ENCODE data around the gene CRTAC1. TPM values are rescaled to one million over a fixed set of nuclear protein-coding genes. Genes with fewer than 3 reads are reported as not detected.

CRTAC1 gene
- total RNA-seq, 1 experiment from 2014 or later: 1.2 TPM

DNA sequence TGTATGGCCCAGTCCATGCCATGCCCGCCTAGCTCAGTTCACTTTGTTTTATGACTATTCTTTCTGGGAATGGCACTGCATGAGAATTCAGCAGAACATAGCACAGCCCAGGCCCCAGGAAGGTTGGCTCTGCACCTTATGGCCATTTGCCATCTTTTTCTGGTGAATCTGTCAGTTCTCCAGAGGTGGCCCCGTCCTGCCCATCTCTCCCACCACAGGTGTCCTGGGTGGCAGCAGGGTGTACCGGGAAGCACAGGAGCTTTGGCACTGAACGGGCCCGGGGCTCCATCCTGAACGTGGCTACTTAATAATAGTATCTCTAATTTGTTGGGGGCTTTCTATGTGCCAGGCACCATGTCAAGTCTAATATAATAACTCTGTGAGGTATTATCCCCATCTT, 156.1 kb downstream of the CRTAC1 start (continued):
- TF ChIP-seq, protein P1, sequence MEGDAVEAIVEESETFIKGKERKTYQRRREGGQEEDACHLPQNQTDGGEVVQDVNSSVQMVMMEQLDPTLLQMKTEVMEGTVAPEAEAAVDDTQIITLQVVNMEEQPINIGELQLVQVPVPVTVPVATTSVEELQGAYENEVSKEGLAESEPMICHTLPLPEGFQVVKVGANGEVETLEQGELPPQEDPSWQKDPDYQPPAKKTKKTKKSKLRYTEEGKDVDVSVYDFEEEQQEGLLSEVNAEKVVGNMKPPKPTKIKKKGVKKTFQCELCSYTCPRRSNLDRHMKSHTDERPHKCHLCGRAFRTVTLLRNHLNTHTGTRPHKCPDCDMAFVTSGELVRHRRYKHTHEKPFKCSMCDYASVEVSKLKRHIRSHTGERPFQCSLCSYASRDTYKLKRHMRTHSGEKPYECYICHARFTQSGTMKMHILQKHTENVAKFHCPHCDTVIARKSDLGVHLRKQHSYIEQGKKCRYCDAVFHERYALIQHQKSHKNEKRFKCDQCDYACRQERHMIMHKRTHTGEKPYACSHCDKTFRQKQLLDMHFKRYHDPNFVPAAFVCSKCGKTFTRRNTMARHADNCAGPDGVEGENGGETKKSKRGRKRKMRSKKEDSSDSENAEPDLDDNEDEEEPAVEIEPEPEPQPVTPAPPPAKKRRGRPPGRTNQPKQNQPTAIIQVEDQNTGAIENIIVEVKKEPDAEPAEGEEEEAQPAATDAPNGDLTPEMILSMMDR (IDR thresholded peaks at IDR 0.05): no peak
- TF ChIP-seq ZNF396 (CRISPR knock-in tag; IDR thresholded peaks at IDR 0.05; ENCODE audit: borderline replicate concordance) (no peak), ZNF232 (CRISPR knock-in tag; IDR thresholded peaks at IDR 0.05) (no peak), NFYB (CRISPR knock-in tag; conservative IDR thresholded peaks at IDR 0.05; ENCODE audit: low read depth) (no peak), OVOL2 (CRISPR knock-in tag; IDR thresholded peaks at IDR 0.05; ENCODE audit: borderline replicate concordance) (no peak), RORB (CRISPR knock-in tag; IDR thresholded peaks at IDR 0.05) (no peak), RELA (CRISPR knock-in tag; IDR thresholded peaks at IDR 0.05; ENCODE audit: borderline replicate concordance) (no peak), ESRRA (CRISPR knock-in tag; IDR thresholded peaks at IDR 0.05; ENCODE audit: borderline replicate concordance) (no peak)
- TF ChIP-seq, protein P2, sequence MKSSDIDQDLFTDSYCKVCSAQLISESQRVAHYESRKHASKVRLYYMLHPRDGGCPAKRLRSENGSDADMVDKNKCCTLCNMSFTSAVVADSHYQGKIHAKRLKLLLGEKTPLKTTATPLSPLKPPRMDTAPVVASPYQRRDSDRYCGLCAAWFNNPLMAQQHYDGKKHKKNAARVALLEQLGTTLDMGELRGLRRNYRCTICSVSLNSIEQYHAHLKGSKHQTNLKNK (CRISPR knock-in tag; IDR thresholded peaks at IDR 0.05): no peak
- TF ChIP-seq, protein P3, sequence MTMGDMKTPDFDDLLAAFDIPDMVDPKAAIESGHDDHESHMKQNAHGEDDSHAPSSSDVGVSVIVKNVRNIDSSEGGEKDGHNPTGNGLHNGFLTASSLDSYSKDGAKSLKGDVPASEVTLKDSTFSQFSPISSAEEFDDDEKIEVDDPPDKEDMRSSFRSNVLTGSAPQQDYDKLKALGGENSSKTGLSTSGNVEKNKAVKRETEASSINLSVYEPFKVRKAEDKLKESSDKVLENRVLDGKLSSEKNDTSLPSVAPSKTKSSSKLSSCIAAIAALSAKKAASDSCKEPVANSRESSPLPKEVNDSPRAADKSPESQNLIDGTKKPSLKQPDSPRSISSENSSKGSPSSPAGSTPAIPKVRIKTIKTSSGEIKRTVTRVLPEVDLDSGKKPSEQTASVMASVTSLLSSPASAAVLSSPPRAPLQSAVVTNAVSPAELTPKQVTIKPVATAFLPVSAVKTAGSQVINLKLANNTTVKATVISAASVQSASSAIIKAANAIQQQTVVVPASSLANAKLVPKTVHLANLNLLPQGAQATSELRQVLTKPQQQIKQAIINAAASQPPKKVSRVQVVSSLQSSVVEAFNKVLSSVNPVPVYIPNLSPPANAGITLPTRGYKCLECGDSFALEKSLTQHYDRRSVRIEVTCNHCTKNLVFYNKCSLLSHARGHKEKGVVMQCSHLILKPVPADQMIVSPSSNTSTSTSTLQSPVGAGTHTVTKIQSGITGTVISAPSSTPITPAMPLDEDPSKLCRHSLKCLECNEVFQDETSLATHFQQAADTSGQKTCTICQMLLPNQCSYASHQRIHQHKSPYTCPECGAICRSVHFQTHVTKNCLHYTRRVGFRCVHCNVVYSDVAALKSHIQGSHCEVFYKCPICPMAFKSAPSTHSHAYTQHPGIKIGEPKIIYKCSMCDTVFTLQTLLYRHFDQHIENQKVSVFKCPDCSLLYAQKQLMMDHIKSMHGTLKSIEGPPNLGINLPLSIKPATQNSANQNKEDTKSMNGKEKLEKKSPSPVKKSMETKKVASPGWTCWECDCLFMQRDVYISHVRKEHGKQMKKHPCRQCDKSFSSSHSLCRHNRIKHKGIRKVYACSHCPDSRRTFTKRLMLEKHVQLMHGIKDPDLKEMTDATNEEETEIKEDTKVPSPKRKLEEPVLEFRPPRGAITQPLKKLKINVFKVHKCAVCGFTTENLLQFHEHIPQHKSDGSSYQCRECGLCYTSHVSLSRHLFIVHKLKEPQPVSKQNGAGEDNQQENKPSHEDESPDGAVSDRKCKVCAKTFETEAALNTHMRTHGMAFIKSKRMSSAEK (CRISPR knock-in tag; IDR thresholded peaks at IDR 0.05; ENCODE audit: borderline replicate concordance): no peak
- TF ChIP-seq, protein P4, sequence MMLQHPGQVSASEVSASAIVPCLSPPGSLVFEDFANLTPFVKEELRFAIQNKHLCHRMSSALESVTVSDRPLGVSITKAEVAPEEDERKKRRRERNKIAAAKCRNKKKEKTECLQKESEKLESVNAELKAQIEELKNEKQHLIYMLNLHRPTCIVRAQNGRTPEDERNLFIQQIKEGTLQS (CRISPR knock-in tag; conservative IDR thresholded peaks at IDR 0.05): no peak
- TF ChIP-seq, protein P5, sequence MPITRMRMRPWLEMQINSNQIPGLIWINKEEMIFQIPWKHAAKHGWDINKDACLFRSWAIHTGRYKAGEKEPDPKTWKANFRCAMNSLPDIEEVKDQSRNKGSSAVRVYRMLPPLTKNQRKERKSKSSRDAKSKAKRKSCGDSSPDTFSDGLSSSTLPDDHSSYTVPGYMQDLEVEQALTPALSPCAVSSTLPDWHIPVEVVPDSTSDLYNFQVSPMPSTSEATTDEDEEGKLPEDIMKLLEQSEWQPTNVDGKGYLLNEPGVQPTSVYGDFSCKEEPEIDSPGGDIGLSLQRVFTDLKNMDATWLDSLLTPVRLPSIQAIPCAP (CRISPR knock-in tag; IDR thresholded peaks at IDR 0.05): no peak

DNA sequence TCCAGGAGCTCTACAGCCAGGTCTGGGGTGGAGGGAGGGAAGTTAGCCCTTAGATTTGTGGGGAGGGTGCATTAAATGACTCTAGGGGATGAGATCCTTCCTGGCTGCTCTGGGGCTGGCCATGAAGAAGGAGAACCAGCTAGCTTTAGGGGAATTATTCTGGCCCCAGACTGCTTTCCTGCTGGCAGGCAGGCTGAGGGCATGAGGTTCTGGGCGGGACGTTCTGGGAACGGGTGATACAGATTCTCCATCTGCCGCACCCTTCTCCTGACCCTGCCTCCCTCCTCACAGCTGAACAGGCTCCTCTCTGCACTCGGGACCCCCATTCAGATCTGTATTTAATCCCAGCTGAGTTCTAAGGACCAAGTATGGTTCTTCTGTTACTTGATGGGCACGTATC, 156.9 kb downstream of the CRTAC1 start:
- ChIA-PET POLR2A (no interaction called here), CTCF (interaction anchor here (1.7 to 2.7 kb wide), 2 partner anchors 15 to 81 kb away, joined by 5 to 10 read pairs; no protein-coding TSS in a partner anchor)
- no peak overlapping the region for H3K27ac Mint-ChIP-seq
- DNase-seq (ENCODE audit: low spot score): no peak
- H3K36me3 Mint-ChIP-seq: no peaks in the 10 kb centered on the region
- H3K27me3 Mint-ChIP-seq (ENCODE audit: low read depth): no peaks in the 10 kb centered on the region
- no peaks in the 10 kb centered on the region for H3K9me3 Mint-ChIP-seq
- TF ChIP-seq, protein P6, sequence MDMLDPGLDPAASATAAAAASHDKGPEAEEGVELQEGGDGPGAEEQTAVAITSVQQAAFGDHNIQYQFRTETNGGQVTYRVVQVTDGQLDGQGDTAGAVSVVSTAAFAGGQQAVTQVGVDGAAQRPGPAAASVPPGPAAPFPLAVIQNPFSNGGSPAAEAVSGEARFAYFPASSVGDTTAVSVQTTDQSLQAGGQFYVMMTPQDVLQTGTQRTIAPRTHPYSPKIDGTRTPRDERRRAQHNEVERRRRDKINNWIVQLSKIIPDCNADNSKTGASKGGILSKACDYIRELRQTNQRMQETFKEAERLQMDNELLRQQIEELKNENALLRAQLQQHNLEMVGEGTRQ (CRISPR knock-in tag; IDR thresholded peaks at IDR 0.05): no peak
- TF ChIP-seq, protein P7, sequence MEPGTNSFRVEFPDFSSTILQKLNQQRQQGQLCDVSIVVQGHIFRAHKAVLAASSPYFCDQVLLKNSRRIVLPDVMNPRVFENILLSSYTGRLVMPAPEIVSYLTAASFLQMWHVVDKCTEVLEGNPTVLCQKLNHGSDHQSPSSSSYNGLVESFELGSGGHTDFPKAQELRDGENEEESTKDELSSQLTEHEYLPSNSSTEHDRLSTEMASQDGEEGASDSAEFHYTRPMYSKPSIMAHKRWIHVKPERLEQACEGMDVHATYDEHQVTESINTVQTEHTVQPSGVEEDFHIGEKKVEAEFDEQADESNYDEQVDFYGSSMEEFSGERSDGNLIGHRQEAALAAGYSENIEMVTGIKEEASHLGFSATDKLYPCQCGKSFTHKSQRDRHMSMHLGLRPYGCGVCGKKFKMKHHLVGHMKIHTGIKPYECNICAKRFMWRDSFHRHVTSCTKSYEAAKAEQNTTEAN (CRISPR knock-in tag; IDR thresholded peaks at IDR 0.05): no peak
- TF ChIP-seq JUN (CRISPR knock-in tag; IDR thresholded peaks at IDR 0.05) (no peak), PRRX2 (CRISPR knock-in tag; IDR thresholded peaks at IDR 0.05) (no peak), MYBL2 (CRISPR knock-in tag; IDR thresholded peaks at IDR 0.05) (no peak)
- TF ChIP-seq, protein P8, sequence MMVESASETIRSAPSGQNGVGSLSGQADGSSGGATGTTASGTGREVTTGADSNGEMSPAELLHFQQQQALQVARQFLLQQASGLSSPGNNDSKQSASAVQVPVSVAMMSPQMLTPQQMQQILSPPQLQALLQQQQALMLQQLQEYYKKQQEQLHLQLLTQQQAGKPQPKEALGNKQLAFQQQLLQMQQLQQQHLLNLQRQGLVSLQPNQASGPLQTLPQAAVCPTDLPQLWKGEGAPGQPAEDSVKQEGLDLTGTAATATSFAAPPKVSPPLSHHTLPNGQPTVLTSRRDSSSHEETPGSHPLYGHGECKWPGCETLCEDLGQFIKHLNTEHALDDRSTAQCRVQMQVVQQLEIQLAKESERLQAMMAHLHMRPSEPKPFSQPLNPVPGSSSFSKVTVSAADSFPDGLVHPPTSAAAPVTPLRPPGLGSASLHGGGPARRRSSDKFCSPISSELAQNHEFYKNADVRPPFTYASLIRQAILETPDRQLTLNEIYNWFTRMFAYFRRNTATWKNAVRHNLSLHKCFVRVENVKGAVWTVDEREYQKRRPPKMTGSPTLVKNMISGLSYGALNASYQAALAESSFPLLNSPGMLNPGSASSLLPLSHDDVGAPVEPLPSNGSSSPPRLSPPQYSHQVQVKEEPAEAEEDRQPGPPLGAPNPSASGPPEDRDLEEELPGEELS (CRISPR knock-in tag; IDR thresholded peaks at IDR 0.05): no peak
- TF ChIP-seq, protein P9, sequence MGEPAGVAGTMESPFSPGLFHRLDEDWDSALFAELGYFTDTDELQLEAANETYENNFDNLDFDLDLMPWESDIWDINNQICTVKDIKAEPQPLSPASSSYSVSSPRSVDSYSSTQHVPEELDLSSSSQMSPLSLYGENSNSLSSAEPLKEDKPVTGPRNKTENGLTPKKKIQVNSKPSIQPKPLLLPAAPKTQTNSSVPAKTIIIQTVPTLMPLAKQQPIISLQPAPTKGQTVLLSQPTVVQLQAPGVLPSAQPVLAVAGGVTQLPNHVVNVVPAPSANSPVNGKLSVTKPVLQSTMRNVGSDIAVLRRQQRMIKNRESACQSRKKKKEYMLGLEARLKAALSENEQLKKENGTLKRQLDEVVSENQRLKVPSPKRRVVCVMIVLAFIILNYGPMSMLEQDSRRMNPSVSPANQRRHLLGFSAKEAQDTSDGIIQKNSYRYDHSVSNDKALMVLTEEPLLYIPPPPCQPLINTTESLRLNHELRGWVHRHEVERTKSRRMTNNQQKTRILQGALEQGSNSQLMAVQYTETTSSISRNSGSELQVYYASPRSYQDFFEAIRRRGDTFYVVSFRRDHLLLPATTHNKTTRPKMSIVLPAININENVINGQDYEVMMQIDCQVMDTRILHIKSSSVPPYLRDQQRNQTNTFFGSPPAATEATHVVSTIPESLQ (CRISPR knock-in tag; IDR thresholded peaks at IDR 0.05): no peak
- TF ChIP-seq, protein P10, sequence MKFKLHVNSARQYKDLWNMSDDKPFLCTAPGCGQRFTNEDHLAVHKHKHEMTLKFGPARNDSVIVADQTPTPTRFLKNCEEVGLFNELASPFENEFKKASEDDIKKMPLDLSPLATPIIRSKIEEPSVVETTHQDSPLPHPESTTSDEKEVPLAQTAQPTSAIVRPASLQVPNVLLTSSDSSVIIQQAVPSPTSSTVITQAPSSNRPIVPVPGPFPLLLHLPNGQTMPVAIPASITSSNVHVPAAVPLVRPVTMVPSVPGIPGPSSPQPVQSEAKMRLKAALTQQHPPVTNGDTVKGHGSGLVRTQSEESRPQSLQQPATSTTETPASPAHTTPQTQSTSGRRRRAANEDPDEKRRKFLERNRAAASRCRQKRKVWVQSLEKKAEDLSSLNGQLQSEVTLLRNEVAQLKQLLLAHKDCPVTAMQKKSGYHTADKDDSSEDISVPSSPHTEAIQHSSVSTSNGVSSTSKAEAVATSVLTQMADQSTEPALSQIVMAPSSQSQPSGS (CRISPR knock-in tag; IDR thresholded peaks at IDR 0.05; ENCODE audit: borderline replicate concordance, low read depth): no peak
- ATAC-seq: no peak
- no peak overlapping the region for H3K4me3 Mint-ChIP-seq
- H3K4me1 Mint-ChIP-seq: peaks cover 41% of the 10 kb centered on the region

All from WTC11 (cell line).